Upper lobe of right lung (tissue), 1 donor: ENCODE results near the gene SGIP1. TPM values are rescaled to one million over a fixed set of nuclear protein-coding genes. Genes with fewer than 3 reads are reported as not detected.

Experiments used
- ATAC-seq: fragments of 200-7000 bp; cut with Tn5 transposase; one replicate; pipeline ENCODE4 v1.9.1; 2020; ENCODE audit warnings: mild to moderate bottlenecking, moderate library complexity
- DNase-seq: peaks from one replicate; pipeline ENCODE4 v3.0.0-alpha.2; 2020
- H3K27ac ChIP-seq: fragments of 200-600 bp; one replicate; pipeline ENCODE4 v1.8.0; 2022
- H3K27me3 ChIP-seq: fragments of 200-600 bp; one replicate; pipeline ENCODE4 v1.8.0; 2022; ENCODE audit warnings: mild to moderate bottlenecking
- H3K36me3 ChIP-seq: fragments of 200-600 bp; one replicate; pipeline ENCODE4 v1.8.0; 2022
- H3K4me1 ChIP-seq: fragments of 200-600 bp; one replicate; pipeline ENCODE4 v1.8.0; 2022
- H3K4me3 ChIP-seq: fragments of 200-600 bp; one replicate; pipeline ENCODE4 v1.8.0; 2022; ENCODE audit warnings: mild to moderate bottlenecking
- H3K9me3 ChIP-seq: fragments of 200-600 bp; one replicate; pipeline ENCODE4 v1.8.0; 2022
- intact Hi-C: fragments of 100-400 bp; cut with DNase I; formaldehyde crosslinking; loops from one replicate; pipeline ENCODE4 v1.11.0; 2022
- total RNA-seq: library from RNA; stranded (reverse); fragmentation: NEBNext Ultra II Directional; extraction: Animal tissue kit (Norgen Biotek cat#: 25700); gene quantifications from one replicate; pipeline ENCODE4 v1.2.1, GENCODE V29; 2021
- TF ChIP-seq, protein P1 (sequence below): fragments of 200-600 bp; IDR thresholded peaks from one replicate; pipeline ENCODE4 v1.8.0; 2022; ENCODE audit warnings: antibody characterized with exemption
- donor health status: DM: no; HTN: yes; CAD: no; lungs with severe emphysema.

The SGIP1 gene
- total RNA-seq, 1 donor from 2014 or later = 19.8 TPM

DNA sequence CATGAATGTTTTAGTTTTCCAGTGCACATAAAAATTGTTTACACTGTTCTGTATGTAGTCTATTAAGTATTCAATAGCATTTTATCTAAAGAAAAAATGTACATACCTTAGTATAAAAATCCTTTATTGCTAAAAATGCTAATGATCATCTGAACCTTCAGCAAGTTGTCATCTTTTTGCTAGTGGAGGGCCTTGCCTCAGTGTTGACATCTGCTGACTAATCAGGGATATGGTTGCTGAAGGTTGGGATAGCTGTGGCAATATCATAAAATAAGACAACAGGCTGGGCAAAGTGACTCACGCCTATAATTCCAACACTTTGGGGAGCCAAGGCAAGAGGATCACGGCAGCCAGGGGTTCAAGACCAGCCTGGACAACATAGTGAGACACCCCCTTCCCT lies 227.3 kb downstream of the SGIP1 start:
- Histone ChIP-seq H3K9me3 (no peaks in the 10 kb centered on the region), H3K36me3 (no peaks in the 10 kb centered on the region), H3K27ac (no peak overlapping the region), H3K4me1 (no peaks in the 10 kb centered on the region), H3K27me3 (no peaks in the 10 kb centered on the region), H3K4me3 (no peak overlapping the region)
- ATAC-seq (peak; percentile 25), DNase-seq (no peak)
- intact Hi-C loops = no loop called here
- TF ChIP-seq, protein P1, sequence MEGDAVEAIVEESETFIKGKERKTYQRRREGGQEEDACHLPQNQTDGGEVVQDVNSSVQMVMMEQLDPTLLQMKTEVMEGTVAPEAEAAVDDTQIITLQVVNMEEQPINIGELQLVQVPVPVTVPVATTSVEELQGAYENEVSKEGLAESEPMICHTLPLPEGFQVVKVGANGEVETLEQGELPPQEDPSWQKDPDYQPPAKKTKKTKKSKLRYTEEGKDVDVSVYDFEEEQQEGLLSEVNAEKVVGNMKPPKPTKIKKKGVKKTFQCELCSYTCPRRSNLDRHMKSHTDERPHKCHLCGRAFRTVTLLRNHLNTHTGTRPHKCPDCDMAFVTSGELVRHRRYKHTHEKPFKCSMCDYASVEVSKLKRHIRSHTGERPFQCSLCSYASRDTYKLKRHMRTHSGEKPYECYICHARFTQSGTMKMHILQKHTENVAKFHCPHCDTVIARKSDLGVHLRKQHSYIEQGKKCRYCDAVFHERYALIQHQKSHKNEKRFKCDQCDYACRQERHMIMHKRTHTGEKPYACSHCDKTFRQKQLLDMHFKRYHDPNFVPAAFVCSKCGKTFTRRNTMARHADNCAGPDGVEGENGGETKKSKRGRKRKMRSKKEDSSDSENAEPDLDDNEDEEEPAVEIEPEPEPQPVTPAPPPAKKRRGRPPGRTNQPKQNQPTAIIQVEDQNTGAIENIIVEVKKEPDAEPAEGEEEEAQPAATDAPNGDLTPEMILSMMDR = no peak

DNA sequence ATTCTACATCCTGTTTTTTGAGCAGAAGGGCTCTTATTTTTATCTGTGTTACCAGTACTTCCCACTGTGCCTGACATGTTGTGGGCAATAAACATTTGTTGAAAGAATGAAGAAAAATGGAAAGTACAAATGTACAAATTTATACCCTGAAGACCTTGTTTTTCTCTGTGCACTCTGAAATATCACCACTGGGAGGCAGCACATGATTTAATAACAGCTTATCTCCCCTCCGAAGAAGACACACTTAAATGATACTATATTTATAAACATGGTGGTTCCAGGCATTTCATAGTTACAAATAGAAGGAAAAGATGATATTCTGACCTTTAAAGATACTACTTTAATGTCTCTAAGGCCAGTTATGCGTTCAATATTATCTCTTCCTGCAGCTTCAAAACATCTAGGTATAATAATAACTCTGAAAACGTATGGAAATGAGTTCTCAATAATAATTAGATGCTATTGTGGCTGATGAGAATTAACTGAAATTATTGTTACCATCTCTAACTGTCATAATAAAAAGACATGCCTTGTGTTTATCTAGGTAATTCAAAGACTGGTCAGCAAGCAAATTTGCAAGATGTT lies 231.1 kb downstream of the SGIP1 start:
- Histone ChIP-seq H3K4me3 (no peak overlapping the region), H3K27me3 (no peaks in the 10 kb centered on the region), H3K4me1 (no peaks in the 10 kb centered on the region), H3K9me3 (no peaks in the 10 kb centered on the region), H3K36me3 (no peaks in the 10 kb centered on the region), H3K27ac (no peak overlapping the region)
- intact Hi-C loops = no loop called here
- no peak for DNase-seq
- ATAC-seq = peak; percentile 71
- TF ChIP-seq, protein P1 = peak; percentile 80

DNA sequence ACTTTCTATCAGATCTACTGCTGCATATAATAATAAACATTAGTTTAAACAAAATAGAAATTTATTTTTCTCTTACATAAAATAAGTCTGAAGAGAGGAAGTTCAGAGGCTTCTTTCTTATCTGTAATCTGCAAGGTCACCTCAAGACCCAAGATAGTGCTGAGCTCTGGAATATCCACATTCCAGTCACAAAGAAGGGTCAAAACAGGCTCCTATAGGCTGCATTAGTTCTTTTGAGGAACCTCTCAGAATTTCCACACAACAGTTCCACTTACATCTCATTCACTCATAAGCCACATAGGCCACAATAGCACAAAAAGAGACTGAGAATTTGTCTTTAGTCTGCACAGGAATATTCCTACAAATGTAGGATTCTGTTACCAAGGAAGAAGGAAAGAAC lies 233.7 kb downstream of the SGIP1 start:
- H3K27ac ChIP-seq = no peak overlapping the region
- no peaks in the 10 kb centered on the region for H3K9me3 ChIP-seq
- intact Hi-C loops = no loop called here
- no peaks in the 10 kb centered on the region for H3K4me1 ChIP-seq
- DNase-seq = no peak
- no peaks in the 10 kb centered on the region for H3K27me3 ChIP-seq
- no peak for ATAC-seq
- no peaks in the 10 kb centered on the region for H3K36me3 ChIP-seq
- TF ChIP-seq, protein P1 = no peak
- no peak overlapping the region for H3K4me3 ChIP-seq

DNA sequence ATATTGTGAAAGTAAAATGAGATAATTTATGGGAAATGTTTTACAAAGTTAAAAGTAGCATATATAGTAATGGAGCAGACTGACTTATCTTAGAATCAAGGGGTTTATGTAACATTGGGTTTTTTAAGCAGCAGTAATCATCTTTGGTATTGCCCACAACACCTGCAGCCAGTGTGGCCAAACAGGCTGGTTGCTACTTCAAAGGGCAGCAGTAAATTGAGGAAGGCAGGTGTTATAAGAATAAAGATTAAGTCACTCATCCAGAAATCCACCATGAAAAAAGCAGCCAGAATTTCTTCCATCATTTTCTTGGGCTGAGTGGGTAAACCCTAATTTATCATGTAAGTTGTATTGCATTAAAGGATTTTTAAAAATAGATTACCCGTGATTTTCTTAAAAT lies 235.0 kb downstream of the SGIP1 start:
- H3K36me3 ChIP-seq = no peaks in the 10 kb centered on the region
- no peaks in the 10 kb centered on the region for H3K9me3 ChIP-seq
- intact Hi-C loops = no loop called here
- H3K27ac ChIP-seq = no peak overlapping the region
- DNase-seq (no peak), ATAC-seq (no peak)
- H3K4me1 ChIP-seq = no peaks in the 10 kb centered on the region
- no peaks in the 10 kb centered on the region for H3K27me3 ChIP-seq
- TF ChIP-seq, protein P1 = no peak
- H3K4me3 ChIP-seq = no peak overlapping the region

GRCh38 chr1:66769512-66770229 lies 235.7 kb downstream of the SGIP1 start:
- DNase-seq = no peak
- no peak for ATAC-seq

More at GRCh38 chr1:66769512-66770229, 235.7 kb downstream of the SGIP1 start:
- TF ChIP-seq, protein P1 = no peak
- no peak overlapping the region for H3K4me3 ChIP-seq
- no peaks in the 10 kb centered on the region for H3K4me1 ChIP-seq
- intact Hi-C loops = no loop called here
- H3K27me3 ChIP-seq = no peaks in the 10 kb centered on the region
- no peaks in the 10 kb centered on the region for H3K9me3 ChIP-seq
- no peak overlapping the region for H3K27ac ChIP-seq
- no peaks in the 10 kb centered on the region for H3K36me3 ChIP-seq
